ENCODE data around the gene TMTC2.

TMTC2 gene

DNA sequence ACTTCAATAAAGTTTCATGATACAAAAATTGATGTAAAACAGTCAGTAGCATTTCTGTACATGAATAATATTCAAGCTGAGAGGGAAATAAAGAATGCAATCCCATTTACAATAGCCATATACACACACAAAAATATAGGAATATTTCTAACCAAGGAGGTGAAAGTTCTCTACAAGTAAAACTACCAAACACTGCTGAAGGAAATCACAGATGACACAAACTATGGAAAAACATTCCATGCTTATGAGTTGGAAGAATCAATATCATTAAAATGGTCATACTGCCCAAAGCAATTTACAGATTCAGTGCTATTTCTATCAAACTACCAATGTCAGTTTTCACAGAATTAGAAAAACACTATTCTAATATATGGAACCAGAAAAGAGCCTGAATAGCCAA lies 272.3 kb downstream of the TMTC2 start:
- TF ChIP-seq, protein P1, sequence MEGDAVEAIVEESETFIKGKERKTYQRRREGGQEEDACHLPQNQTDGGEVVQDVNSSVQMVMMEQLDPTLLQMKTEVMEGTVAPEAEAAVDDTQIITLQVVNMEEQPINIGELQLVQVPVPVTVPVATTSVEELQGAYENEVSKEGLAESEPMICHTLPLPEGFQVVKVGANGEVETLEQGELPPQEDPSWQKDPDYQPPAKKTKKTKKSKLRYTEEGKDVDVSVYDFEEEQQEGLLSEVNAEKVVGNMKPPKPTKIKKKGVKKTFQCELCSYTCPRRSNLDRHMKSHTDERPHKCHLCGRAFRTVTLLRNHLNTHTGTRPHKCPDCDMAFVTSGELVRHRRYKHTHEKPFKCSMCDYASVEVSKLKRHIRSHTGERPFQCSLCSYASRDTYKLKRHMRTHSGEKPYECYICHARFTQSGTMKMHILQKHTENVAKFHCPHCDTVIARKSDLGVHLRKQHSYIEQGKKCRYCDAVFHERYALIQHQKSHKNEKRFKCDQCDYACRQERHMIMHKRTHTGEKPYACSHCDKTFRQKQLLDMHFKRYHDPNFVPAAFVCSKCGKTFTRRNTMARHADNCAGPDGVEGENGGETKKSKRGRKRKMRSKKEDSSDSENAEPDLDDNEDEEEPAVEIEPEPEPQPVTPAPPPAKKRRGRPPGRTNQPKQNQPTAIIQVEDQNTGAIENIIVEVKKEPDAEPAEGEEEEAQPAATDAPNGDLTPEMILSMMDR (IDR thresholded peaks at IDR 0.05; ENCODE audit: insufficient read depth, missing control alignments), result no peak
- no peak for DNase-seq (ENCODE audit: insufficient read length, low spot score)
- FAIRE-seq, result no peak

- TF ChIP-seq, protein P1 (IDR thresholded peaks at IDR 0.05; ENCODE audit: insufficient read depth, missing control alignments), result no peak
- DNase-seq (ENCODE audit: insufficient read length, low spot score) (no peak), FAIRE-seq (no peak)
These were observed 273.1 kb downstream of the TMTC2 start for GRCh38 chr12:82959821-82960220.

DNA sequence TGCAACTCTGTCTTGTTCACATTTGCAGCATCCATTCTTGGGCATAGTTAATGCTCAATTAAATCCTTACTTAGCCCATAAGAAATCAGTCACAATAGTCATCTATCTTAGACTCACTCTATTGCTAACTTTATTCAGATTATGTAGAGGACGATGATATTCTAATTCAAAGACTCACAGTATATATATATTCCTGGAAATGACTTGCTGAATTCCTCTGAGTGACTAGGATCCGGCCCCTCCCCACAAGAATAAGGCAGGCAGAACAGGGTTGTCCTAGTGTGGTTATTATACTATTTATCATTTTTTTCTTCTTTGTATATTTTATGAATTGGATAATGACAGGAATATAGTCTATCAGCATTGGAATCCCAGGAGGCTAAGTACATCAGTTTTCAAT lies 275.1 kb downstream of the TMTC2 start:
- TF ChIP-seq, protein P1 (IDR thresholded peaks at IDR 0.05; ENCODE audit: insufficient read depth, missing control alignments), result no peak
- DNase-seq (ENCODE audit: insufficient read length, low spot score), result no peak
- no peak for FAIRE-seq

GRCh38 chr12:82963956-82964355 lies 277.2 kb downstream of the TMTC2 start:
- DNase-seq (ENCODE audit: insufficient read length, low spot score) (no peak), FAIRE-seq (no peak)
- TF ChIP-seq, protein P1 (IDR thresholded peaks at IDR 0.05; ENCODE audit: insufficient read depth, missing control alignments), result no peak

GRCh38 chr12:82964446-82964845 lies 277.7 kb downstream of the TMTC2 start:
- no peak for DNase-seq (ENCODE audit: insufficient read length, low spot score)
- TF ChIP-seq, protein P1 (IDR thresholded peaks at IDR 0.05; ENCODE audit: insufficient read depth, missing control alignments), result no peak
- no peak for FAIRE-seq

DNA sequence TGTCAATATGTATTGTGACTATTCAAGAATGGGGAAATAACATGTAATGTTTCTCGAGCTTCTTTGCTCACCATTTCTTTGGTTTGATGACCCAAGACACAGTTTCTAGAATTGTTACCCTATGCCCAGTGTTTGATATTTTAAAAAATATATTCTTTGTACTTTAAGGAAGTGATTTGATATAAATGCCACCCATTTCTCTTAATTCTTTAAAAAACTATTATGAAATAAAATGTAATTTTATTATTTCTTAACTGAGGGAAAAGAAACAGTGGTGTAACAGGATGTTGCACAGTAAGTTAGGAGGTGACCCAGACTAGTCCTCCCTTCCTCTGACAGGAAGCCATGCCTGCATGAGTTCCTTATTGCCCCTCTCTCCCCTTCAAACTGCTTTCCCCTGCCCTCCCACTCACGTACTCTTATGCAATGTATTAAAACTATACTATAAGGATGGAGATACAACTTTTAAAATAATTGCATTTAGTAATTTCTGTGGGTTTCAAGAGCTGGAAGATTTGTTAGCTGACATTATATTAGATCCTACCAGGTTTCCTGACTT lies 279.4 kb downstream of the TMTC2 start:
- no peak for FAIRE-seq
- no peak for DNase-seq (ENCODE audit: insufficient read length, low spot score)

More for the DNA sequence above, 279.4 kb downstream of the TMTC2 start:
- TF ChIP-seq, protein P1 (IDR thresholded peaks at IDR 0.05; ENCODE audit: insufficient read depth, missing control alignments), result no peak
